ENCODE measurements around the gene CD36.

Gene CD36

GRCh38 chr7:80624763-80625162, 13.7 kb upstream of the CD36 start:
- Histone ChIP-seq H3K9me3 (replicated peaks; ENCODE audit: insufficient read depth, low read length) (no peaks in the 10 kb centered on the region), H3K27me3 (replicated peaks; ENCODE audit: insufficient read depth, low read length) (no peaks in the 10 kb centered on the region), H3K27ac (ENCODE audit: low read length) (no peak overlapping the region)

GRCh38 chr7:80629023-80629422, 9.4 kb upstream of the CD36 start:
- no peaks in the 10 kb centered on the region for H3K9me2 ChIP-seq (replicated peaks; ENCODE audit: insufficient read depth, low read length)
- no peaks in the 10 kb centered on the region for H3K36me3 ChIP-seq (replicated peaks; ENCODE audit: insufficient read depth, low read length)
- H3K9ac ChIP-seq (ENCODE audit: low read length): no peak overlapping the region
- no peaks in the 10 kb centered on the region for H3K4me1 ChIP-seq (ENCODE audit: low read length)
- H3K27me3 ChIP-seq (replicated peaks; ENCODE audit: insufficient read depth, low read length): no peaks in the 10 kb centered on the region
- no peak for TF ChIP-seq CTCF (IDR thresholded peaks at IDR 0.05; ENCODE audit: low read length)
- no peak for TF ChIP-seq EZH2phosphoT487 (IDR thresholded peaks at IDR 0.05; ENCODE audit: low read length)
- no peak for TF ChIP-seq EZH2 (optimal IDR thresholded peaks at IDR 0.05; ENCODE audit: low read depth, low read length)
- H3K79me2 ChIP-seq (ENCODE audit: low read length): no peaks in the 10 kb centered on the region
- H4K20me1 ChIP-seq (ENCODE audit: insufficient read depth, low read length): no peaks in the 10 kb centered on the region
- no peaks in the 10 kb centered on the region for H3K9me3 ChIP-seq (replicated peaks; ENCODE audit: insufficient read depth, low read length)
- no peak overlapping the region for H3K4me2 ChIP-seq (ENCODE audit: low read depth, low read length)
- H3K4me3 ChIP-seq (ENCODE audit: low read length): no peak overlapping the region
- no peak for DNase-seq
- no peak overlapping the region for H2AFZ ChIP-seq (ENCODE audit: low read length)
- H3F3A ChIP-seq (ENCODE audit: insufficient read depth, low read length): no peaks in the 10 kb centered on the region
- no peak overlapping the region for H3K27ac ChIP-seq (ENCODE audit: low read length)

More at GRCh38 chr7:80624763-80625162, 13.7 kb upstream of the CD36 start:
- H3K36me3 ChIP-seq (replicated peaks; ENCODE audit: insufficient read depth, low read length): no peaks in the 10 kb centered on the region
- no peaks in the 10 kb centered on the region for H4K20me1 ChIP-seq (ENCODE audit: insufficient read depth, low read length)
- H3K4me2 ChIP-seq (ENCODE audit: low read depth, low read length): no peak overlapping the region
- no peak overlapping the region for H3K9ac ChIP-seq (ENCODE audit: low read length)
- H3K4me1 ChIP-seq (ENCODE audit: low read length): no peaks in the 10 kb centered on the region
- no peaks in the 10 kb centered on the region for H3K9me2 ChIP-seq (replicated peaks; ENCODE audit: insufficient read depth, low read length)
- no peaks in the 10 kb centered on the region for H3K79me2 ChIP-seq (ENCODE audit: low read length)
- DNase-seq: no peak
- no peak for TF ChIP-seq EZH2phosphoT487 (IDR thresholded peaks at IDR 0.05; ENCODE audit: low read length)
- TF ChIP-seq EZH2 (optimal IDR thresholded peaks at IDR 0.05; ENCODE audit: low read depth, low read length): no peak
- no peak for TF ChIP-seq CTCF (IDR thresholded peaks at IDR 0.05; ENCODE audit: low read length)
- no peak overlapping the region for H3K4me3 ChIP-seq (ENCODE audit: low read length)
- H3F3A ChIP-seq (ENCODE audit: insufficient read depth, low read length): no peaks in the 10 kb centered on the region
- no peak overlapping the region for H2AFZ ChIP-seq (ENCODE audit: low read length)

GRCh38 chr7:80630608-80631405, 7.6 kb upstream of the CD36 start:
- no peak overlapping the region for H3K4me2 ChIP-seq (ENCODE audit: low read depth, low read length)
- TF ChIP-seq CTCF (IDR thresholded peaks at IDR 0.05; ENCODE audit: low read length) (no peak), EZH2phosphoT487 (IDR thresholded peaks at IDR 0.05; ENCODE audit: low read length) (no peak), EZH2 (optimal IDR thresholded peaks at IDR 0.05; ENCODE audit: low read depth, low read length) (no peak)

More at GRCh38 chr7:80630608-80631405, 7.6 kb upstream of the CD36 start:
- Histone ChIP-seq H3K9ac (ENCODE audit: low read length) (no peak overlapping the region), H3F3A (ENCODE audit: insufficient read depth, low read length) (no peaks in the 10 kb centered on the region), H3K27me3 (replicated peaks; ENCODE audit: insufficient read depth, low read length) (no peaks in the 10 kb centered on the region), H4K20me1 (ENCODE audit: insufficient read depth, low read length) (no peaks in the 10 kb centered on the region), H3K9me2 (replicated peaks; ENCODE audit: insufficient read depth, low read length) (no peaks in the 10 kb centered on the region), H3K79me2 (ENCODE audit: low read length) (no peaks in the 10 kb centered on the region), H3K4me1 (ENCODE audit: low read length) (no peaks in the 10 kb centered on the region), H3K9me3 (replicated peaks; ENCODE audit: insufficient read depth, low read length) (no peaks in the 10 kb centered on the region), H3K4me3 (ENCODE audit: low read length) (no peak overlapping the region), H3K27ac (ENCODE audit: low read length) (no peak overlapping the region), H3K36me3 (replicated peaks; ENCODE audit: insufficient read depth, low read length) (no peaks in the 10 kb centered on the region), H2AFZ (ENCODE audit: low read length) (no peak overlapping the region)
- no peak for DNase-seq

All from MM.1S (cell line).